Measurements from ENCODE around the gene ABCB9. TPM values are rescaled to one million over a fixed set of nuclear protein-coding genes. Genes with fewer than 3 reads are reported as not detected.

Gene ABCB9
- total RNA-seq, 1 experiment from 2014 or later = 32.7 TPM

DNA sequence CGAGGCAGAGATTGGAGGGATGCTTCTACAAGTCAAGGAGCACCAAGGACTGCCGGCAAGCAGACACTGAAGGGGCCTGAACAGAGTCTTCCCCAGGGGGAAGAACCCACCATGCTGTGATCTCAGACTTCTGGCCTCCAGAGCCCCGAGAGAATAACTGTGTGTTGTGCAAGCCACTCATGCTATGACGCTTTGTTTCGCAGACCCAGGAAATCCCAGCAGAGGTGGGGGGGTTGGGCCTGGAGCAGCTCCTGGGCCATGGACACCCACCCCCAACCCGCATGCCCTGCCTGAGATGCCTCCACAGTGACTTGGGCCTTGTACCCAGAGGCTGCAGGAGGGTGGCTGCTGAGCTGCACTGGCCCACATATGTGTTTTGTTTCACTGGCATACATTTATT lies 45.4 kb upstream of the ABCB9 start:
- BruUV-seq (replicated peaks) = no TSS peak
- CTCF ChIA-PET = no interaction called here
- ATAC-seq = no peak
- Histone ChIP-seq H3K4me1 (ENCODE audit: control insufficient read depth, insufficient read depth, low read length) (no peaks in the 10 kb centered on the region), H3K36me3 (ENCODE audit: control insufficient read depth, insufficient read depth, low read length) (no peaks in the 10 kb centered on the region), H3K4me3 (ENCODE audit: low read depth in 2 of 2, low read length in 2 of 2) (no peak overlapping the region), H3K27me3 (ENCODE audit: control insufficient read depth, insufficient read depth, low read length) (no peaks in the 10 kb centered on the region), H3K27ac (ENCODE audit: low read length) (no peak overlapping the region), H3K9me3 (ENCODE audit: control insufficient read depth, insufficient read depth, low read depth, low read length) (no peaks in the 10 kb centered on the region)
- DNase-seq (ENCODE audit: low read depth, low spot score) = no peak
- TF ChIP-seq POLR2AphosphoS5 (IDR thresholded peaks at IDR 0.05; ENCODE audit: low read depth, low read length) = no peak
- no peak for TF ChIP-seq TCF7L2 (IDR thresholded peaks at IDR 0.05; ENCODE audit: low read depth, low read length)
- TF ChIP-seq, protein P1, sequence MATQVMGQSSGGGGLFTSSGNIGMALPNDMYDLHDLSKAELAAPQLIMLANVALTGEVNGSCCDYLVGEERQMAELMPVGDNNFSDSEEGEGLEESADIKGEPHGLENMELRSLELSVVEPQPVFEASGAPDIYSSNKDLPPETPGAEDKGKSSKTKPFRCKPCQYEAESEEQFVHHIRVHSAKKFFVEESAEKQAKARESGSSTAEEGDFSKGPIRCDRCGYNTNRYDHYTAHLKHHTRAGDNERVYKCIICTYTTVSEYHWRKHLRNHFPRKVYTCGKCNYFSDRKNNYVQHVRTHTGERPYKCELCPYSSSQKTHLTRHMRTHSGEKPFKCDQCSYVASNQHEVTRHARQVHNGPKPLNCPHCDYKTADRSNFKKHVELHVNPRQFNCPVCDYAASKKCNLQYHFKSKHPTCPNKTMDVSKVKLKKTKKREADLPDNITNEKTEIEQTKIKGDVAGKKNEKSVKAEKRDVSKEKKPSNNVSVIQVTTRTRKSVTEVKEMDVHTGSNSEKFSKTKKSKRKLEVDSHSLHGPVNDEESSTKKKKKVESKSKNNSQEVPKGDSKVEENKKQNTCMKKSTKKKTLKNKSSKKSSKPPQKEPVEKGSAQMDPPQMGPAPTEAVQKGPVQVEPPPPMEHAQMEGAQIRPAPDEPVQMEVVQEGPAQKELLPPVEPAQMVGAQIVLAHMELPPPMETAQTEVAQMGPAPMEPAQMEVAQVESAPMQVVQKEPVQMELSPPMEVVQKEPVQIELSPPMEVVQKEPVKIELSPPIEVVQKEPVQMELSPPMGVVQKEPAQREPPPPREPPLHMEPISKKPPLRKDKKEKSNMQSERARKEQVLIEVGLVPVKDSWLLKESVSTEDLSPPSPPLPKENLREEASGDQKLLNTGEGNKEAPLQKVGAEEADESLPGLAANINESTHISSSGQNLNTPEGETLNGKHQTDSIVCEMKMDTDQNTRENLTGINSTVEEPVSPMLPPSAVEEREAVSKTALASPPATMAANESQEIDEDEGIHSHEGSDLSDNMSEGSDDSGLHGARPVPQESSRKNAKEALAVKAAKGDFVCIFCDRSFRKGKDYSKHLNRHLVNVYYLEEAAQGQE (IDR thresholded peaks at IDR 0.05; ENCODE audit: insufficient read depth in 1 of 2, low read depth in 2 of 2, low read length in 1 of 2) = no peak
- TF ChIP-seq, protein P2, sequence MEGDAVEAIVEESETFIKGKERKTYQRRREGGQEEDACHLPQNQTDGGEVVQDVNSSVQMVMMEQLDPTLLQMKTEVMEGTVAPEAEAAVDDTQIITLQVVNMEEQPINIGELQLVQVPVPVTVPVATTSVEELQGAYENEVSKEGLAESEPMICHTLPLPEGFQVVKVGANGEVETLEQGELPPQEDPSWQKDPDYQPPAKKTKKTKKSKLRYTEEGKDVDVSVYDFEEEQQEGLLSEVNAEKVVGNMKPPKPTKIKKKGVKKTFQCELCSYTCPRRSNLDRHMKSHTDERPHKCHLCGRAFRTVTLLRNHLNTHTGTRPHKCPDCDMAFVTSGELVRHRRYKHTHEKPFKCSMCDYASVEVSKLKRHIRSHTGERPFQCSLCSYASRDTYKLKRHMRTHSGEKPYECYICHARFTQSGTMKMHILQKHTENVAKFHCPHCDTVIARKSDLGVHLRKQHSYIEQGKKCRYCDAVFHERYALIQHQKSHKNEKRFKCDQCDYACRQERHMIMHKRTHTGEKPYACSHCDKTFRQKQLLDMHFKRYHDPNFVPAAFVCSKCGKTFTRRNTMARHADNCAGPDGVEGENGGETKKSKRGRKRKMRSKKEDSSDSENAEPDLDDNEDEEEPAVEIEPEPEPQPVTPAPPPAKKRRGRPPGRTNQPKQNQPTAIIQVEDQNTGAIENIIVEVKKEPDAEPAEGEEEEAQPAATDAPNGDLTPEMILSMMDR (IDR thresholded peaks at IDR 0.05) = no peak
- no peak for TF ChIP-seq SIN3A (IDR thresholded peaks at IDR 0.05; ENCODE audit: borderline replicate concordance, insufficient read depth, low read depth, low read length)
- in situ Hi-C loops (cut with HindIII; ENCODE audit: low pct_unique_long_range_greater_than_20kb, low sequenced_read_pairs) = no loop called here
- intact Hi-C loops (cut with micrococcal nuclease; ENCODE audit: unreplicated experiment) = no loop called here
- POLR2A ChIA-PET = no interaction called here

DNA sequence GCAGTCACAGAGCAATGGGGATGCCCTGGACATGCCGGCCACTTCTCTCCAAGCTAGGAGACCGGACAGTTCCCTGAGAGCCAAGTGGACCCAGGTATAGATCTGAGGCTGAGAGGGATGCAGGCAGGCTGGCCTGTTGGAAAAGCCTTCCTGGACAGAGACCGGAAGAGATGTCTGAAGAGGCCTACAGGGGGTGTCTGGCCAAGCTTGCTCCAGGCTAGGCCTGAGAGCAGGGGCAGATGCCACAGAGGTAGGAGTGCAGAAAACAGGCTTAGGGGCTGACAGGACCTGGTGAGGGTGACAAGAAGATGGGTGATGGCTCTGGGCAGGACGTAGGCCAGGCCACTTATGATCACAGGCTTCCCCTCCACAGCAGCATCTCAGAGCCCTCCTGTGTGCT lies 44.4 kb upstream of the ABCB9 start:
- ATAC-seq = peak; percentile 51
- no peaks in the 10 kb centered on the region for H3K36me3 ChIP-seq (ENCODE audit: control insufficient read depth, insufficient read depth, low read length)
- no peak for DNase-seq (ENCODE audit: low read depth, low spot score)
- no peak overlapping the region for H3K4me3 ChIP-seq (ENCODE audit: low read depth in 2 of 2, low read length in 2 of 2)
- no peak for TF ChIP-seq SIN3A (IDR thresholded peaks at IDR 0.05; ENCODE audit: borderline replicate concordance, insufficient read depth, low read depth, low read length)
- in situ Hi-C loops (cut with HindIII; ENCODE audit: low pct_unique_long_range_greater_than_20kb, low sequenced_read_pairs) = no loop called here
- H3K27ac ChIP-seq (ENCODE audit: low read length) = no peak overlapping the region
- BruUV-seq (replicated peaks) = no TSS peak
- no peaks in the 10 kb centered on the region for H3K4me1 ChIP-seq (ENCODE audit: control insufficient read depth, insufficient read depth, low read length)
- H3K9me3 ChIP-seq (ENCODE audit: control insufficient read depth, insufficient read depth, low read depth, low read length) = no peaks in the 10 kb centered on the region
- H3K27me3 ChIP-seq (ENCODE audit: control insufficient read depth, insufficient read depth, low read length) = no peaks in the 10 kb centered on the region
- POLR2A ChIA-PET = no interaction called here
- intact Hi-C loops (cut with micrococcal nuclease; ENCODE audit: unreplicated experiment) = no loop called here
- CTCF ChIA-PET = no interaction called here

DNA sequence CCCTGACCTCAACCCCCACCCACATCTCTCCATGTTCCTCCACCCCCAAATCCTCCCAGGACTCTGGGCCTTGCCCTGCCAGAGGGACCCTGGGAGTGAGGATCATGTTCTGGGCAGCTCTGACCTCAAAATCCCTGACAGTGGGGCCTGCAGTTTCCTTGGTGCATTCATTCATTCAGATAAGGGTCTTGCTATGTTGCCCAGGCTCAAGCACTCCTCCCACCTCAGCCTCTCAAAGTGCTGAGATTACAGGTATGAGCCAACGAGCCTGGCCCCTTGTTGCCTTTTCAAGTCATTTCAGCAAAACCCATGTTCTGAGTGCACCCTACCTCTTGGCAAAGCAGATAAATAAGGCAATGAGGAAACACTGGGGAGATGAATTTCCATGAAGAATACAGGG lies 43.8 kb upstream of the ABCB9 start:
- ATAC-seq (no peak), DNase-seq (ENCODE audit: low read depth, low spot score) (no peak)
- intact Hi-C loops (cut with micrococcal nuclease; ENCODE audit: unreplicated experiment) (no loop called here), in situ Hi-C loops (cut with HindIII; ENCODE audit: low pct_unique_long_range_greater_than_20kb, low sequenced_read_pairs) (no loop called here)
- no peaks in the 10 kb centered on the region for H3K4me1 ChIP-seq (ENCODE audit: control insufficient read depth, insufficient read depth, low read length)
- CTCF ChIA-PET = no interaction called here
- H3K4me3 ChIP-seq (ENCODE audit: low read depth in 2 of 2, low read length in 2 of 2) = no peak overlapping the region
- H3K9me3 ChIP-seq (ENCODE audit: control insufficient read depth, insufficient read depth, low read depth, low read length) = no peaks in the 10 kb centered on the region
- H3K27ac ChIP-seq (ENCODE audit: low read length) = no peak overlapping the region
- no TSS peak for BruUV-seq (replicated peaks)
- H3K36me3 ChIP-seq (ENCODE audit: control insufficient read depth, insufficient read depth, low read length) = no peaks in the 10 kb centered on the region
- no peaks in the 10 kb centered on the region for H3K27me3 ChIP-seq (ENCODE audit: control insufficient read depth, insufficient read depth, low read length)
- TF ChIP-seq, protein P1 (IDR thresholded peaks at IDR 0.05; ENCODE audit: insufficient read depth in 1 of 2, low read depth in 2 of 2, low read length in 1 of 2) = no peak
- TF ChIP-seq, protein P2 (IDR thresholded peaks at IDR 0.05) = no peak
- TF ChIP-seq TCF7L2 (IDR thresholded peaks at IDR 0.05; ENCODE audit: low read depth, low read length) (no peak), SIN3A (IDR thresholded peaks at IDR 0.05; ENCODE audit: borderline replicate concordance, insufficient read depth, low read depth, low read length) (no peak), POLR2AphosphoS5 (IDR thresholded peaks at IDR 0.05; ENCODE audit: low read depth, low read length) (no peak)
- POLR2A ChIA-PET = no interaction called here
